Vagina (tissue), 2 donors: Measurements from ENCODE around the gene SNX32. TPM values are rescaled to one million over a fixed set of nuclear protein-coding genes. Genes with fewer than 3 reads are reported as not detected.
A peak's percentile ranks its signal among the peaks of the same experiment; 100 is the strongest.

ENCODE experiments used
- DNase-seq, 2 donors: peaks; one replicate each; pipeline ENCODE4 v3.0.0-alpha.2; 2017; ENCODE audit errors: extremely low spot score in 2 of 2
- H3K27ac ChIP-seq: fragments of 200-600 bp; sonication (generic); one replicate; pipeline ENCODE4 v1.5.1; 2019
- H3K27me3 ChIP-seq: fragments of 200-600 bp; sonication (generic); one replicate; pipeline ENCODE4 v1.5.1; 2019
- H3K36me3 ChIP-seq, 2 donors: fragments of 200-600 bp; sonication (generic); one replicate each; pipeline ENCODE4 v1.5.1; 2017 to 2019
- H3K4me1 ChIP-seq: fragments of 200-600 bp; sonication (generic); one replicate; pipeline ENCODE4 v1.5.1; 2019
- H3K4me3 ChIP-seq, 2 donors: fragments of 200-600 bp; sonication (generic); 1 replicate in 1 of 2; 2 replicates in 1 of 2; pipeline ENCODE4 v1.5.1; 2016 to 2019
- H3K9me3 ChIP-seq: fragments of 200-600 bp; sonication (generic); one replicate; pipeline ENCODE4 v1.5.1; 2019
- CTCF ChIP-seq, 3 experiments: fragments of 450-650 bp in 2 of 3; fragments of 200-600 bp in 1 of 3; sonication (generic) in 1 of 3; IDR thresholded peaks; one replicate each; pipeline ENCODE4 v1.5.1; 2017 to 2019; ENCODE audit warnings: antibody characterized with exemption in 3 of 3, mild to moderate bottlenecking in 2 of 3, moderate library complexity in 2 of 3
- POLR2A ChIP-seq, 2 donors: fragments of 450-650 bp; IDR thresholded peaks; one replicate each; pipeline ENCODE4 v1.6.1; 2017; ENCODE audit warnings: antibody characterized with exemption in 2 of 2, mild to moderate bottlenecking in 2 of 2, moderate library complexity in 2 of 2
- POLR2AphosphoS5 ChIP-seq, 2 donors: sonication (generic); formaldehyde crosslinking; IDR thresholded peaks; one replicate each; pipeline ENCODE4 v1.9.0; 2017; ENCODE audit warnings: antibody characterized with exemption in 2 of 2, mild to moderate bottlenecking in 2 of 2, low read depth in 1 of 2; ENCODE audit not compliant: insufficient read depth in 1 of 2
- intact Hi-C: fragments of 100-400 bp; cut with DNase I; formaldehyde crosslinking; loops from one replicate; pipeline ENCODE4 v1.15.1; 2023
- total RNA-seq: library from RNA; depleted of rRNA; stranded (reverse); fragments of >200 nt; gene quantifications from one replicate; pipeline ENCODE4 v1.2.3, GENCODE V29; 2016

SNX32 gene
- total RNA-seq, 1 donor from 2014 or later = 1.5 TPM

- DNase-seq = no peak
- Histone ChIP-seq H3K27me3 (peaks cover 10% of the 10 kb centered on the region), H3K9me3 (no peaks in the 10 kb centered on the region), H3K27ac (peak overlapping the region; percentile 33), H3K36me3 (no peaks in the 10 kb centered on the region), H3K4me3 (peak overlapping the region; percentile 28 to 44), H3K4me1 (peaks cover 49% of the 10 kb centered on the region)
- intact Hi-C loops = no loop called here
- TF ChIP-seq POLR2A (IDR thresholded peaks at IDR 0.05) (no peak), CTCF (IDR thresholded peaks at IDR 0.05) (no peak), POLR2AphosphoS5 (IDR thresholded peaks at IDR 0.05; ENCODE audit: insufficient read depth in 1 of 2, low read depth in 1 of 2) (no peak)
These were observed 45.8 kb upstream of the SNX32 start for GRCh38 chr11:65787649-65788622.

GRCh38 chr11:65788821-65789220 is 44.9 kb upstream of the SNX32 start:
- Histone ChIP-seq H3K27me3 (peaks cover 10% of the 10 kb centered on the region), H3K4me1 (peaks cover 49% of the 10 kb centered on the region), H3K9me3 (no peaks in the 10 kb centered on the region), H3K36me3 (no peaks in the 10 kb centered on the region), H3K27ac (peak overlapping the region; percentile 33), H3K4me3 (peak overlapping the region in 1 of 2 donors; percentile 44)
- intact Hi-C loops = no loop called here
- DNase-seq = no peak
- TF ChIP-seq POLR2AphosphoS5 (IDR thresholded peaks at IDR 0.05; ENCODE audit: insufficient read depth in 1 of 2, low read depth in 1 of 2) = no peak
- TF ChIP-seq POLR2A (IDR thresholded peaks at IDR 0.05) = no peak
- TF ChIP-seq CTCF (IDR thresholded peaks at IDR 0.05) = no peak

GRCh38 chr11:65789230-65790103 is 44.3 kb upstream of the SNX32 start:
- intact Hi-C loops = no loop called here
- no peaks in the 10 kb centered on the region for H3K9me3 ChIP-seq
- no peak for TF ChIP-seq POLR2AphosphoS5 (IDR thresholded peaks at IDR 0.05; ENCODE audit: insufficient read depth in 1 of 2, low read depth in 1 of 2)
- TF ChIP-seq CTCF (IDR thresholded peaks at IDR 0.05) = no peak
- TF ChIP-seq POLR2A (IDR thresholded peaks at IDR 0.05) = no peak
- no peak for DNase-seq
- no peaks in the 10 kb centered on the region for H3K36me3 ChIP-seq
- H3K4me3 ChIP-seq = no peak overlapping the region
- peaks cover 49% of the 10 kb centered on the region for H3K4me1 ChIP-seq
- H3K27me3 ChIP-seq = peaks cover 10% of the 10 kb centered on the region
- H3K27ac ChIP-seq = peak overlapping the region; percentile 33

- no peak overlapping the region for H3K27ac ChIP-seq
- peaks cover 10% of the 10 kb centered on the region for H3K27me3 ChIP-seq
- no peaks in the 10 kb centered on the region for H3K36me3 ChIP-seq
- intact Hi-C loops = no loop called here
- H3K4me3 ChIP-seq = no peak overlapping the region
- DNase-seq = no peak
- peaks cover 49% of the 10 kb centered on the region for H3K4me1 ChIP-seq
- H3K9me3 ChIP-seq = no peaks in the 10 kb centered on the region
- TF ChIP-seq POLR2A (IDR thresholded peaks at IDR 0.05) = no peak
These were observed 43.5 kb upstream of the SNX32 start for GRCh38 chr11:65790104-65790901.
